ENCODE results near the gene DYNLT2B.
"Not testable (repeated sequence)": the region's sequence is repeated elsewhere in the genome, so short reads cannot be mapped to it uniquely, and the experiment has no call there.

The DYNLT2B gene

DNA sequence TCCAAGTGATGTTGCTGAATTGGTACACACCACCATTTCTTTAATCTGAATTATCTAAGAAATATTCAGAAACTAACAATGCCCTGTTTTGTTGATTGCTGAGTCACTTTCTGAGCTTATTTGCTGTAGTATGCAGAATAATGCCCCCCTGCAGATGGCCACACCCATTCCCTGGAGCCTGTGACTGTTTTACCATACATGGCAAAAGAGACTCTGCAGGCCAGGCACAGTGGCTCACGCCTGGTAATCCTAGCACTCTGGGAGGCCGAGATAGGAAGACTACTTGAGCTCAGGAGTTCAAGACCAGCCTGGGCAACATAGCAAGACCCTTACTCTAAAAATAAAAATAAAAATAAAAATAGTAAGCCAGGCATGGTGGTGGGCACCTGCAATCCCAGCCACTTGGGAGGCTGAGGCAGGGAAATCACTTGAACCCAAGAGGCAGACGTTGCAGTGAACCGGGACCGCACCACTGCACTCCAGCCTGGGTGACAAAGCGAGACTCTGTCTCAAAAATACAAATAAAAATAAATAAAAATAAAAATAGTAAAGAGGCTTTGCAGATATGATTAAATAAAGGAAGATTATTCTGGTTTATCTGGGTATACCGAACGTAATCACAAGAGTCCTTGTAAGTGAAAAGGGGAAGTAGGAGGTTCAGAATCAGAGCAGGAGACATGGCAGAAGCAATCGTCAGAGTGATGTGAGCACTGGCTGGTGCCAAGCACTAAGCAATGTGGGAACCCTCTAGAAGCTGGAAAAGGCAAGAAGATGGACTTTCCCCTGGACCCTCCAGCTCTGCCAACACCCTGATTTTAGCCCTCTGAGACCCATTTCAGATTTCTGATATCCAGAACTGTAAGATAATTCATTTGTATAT, 49.5 kb downstream of the DYNLT2B start:
- no peak for DNase-seq

DNA sequence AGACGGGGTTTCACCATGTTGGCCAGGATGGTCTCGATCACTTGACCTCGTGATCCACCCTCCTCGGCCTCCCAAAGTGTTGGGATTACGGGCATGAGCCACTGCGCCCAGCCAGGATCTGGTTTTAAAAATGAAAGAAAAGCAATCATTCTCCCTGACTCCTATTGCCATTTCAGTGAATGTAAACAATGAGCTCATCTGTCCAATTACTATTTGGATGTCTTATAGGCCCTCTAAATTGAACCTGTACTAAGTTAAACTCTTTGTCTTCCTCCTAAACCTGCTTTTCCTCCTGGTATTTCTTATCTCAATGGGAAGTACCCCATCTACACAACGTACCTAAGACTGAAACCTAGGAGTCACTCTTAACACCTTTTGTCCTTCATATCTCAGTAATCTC, 54.2 kb downstream of the DYNLT2B start:
- no peak for DNase-seq

DNA sequence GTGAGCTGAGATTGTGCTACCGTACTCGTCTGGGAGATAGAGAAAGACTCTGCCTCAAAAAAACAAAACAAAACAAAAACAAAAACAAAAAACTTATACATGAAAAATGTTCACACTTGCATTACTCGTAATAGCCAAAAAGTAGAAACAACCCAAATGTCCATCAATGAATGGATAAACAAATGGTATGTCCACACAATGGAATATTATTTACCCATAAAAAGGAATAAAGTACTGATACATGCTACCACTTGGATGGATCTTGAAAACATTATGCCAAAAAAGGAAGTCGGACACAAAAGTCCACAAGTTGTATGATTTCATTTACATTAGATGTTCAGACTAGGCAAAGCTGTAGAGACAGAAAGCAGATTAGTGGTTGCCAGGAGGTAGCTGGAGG, 57.3 kb downstream of the DYNLT2B start:
- no peak for DNase-seq

DNA sequence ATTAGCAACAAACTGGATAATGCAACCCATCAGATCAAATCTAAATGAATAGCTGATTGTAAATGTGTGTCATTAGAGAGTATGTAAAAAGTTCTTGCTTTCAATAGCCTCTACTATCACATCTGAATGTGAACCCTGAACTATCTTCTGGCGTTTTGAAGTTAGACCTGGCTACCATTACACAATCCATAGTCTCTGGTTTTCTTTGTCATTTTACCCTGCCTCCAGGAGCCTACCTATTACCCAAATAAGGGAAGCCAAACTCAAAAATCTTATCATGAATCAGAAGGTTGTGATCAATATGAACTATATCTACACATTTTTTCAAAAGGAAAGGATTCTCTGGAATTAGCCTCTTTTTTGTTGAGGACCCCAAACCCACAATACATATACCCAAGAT, 62.3 kb downstream of the DYNLT2B start:
- DNase-seq: no peak

DNA sequence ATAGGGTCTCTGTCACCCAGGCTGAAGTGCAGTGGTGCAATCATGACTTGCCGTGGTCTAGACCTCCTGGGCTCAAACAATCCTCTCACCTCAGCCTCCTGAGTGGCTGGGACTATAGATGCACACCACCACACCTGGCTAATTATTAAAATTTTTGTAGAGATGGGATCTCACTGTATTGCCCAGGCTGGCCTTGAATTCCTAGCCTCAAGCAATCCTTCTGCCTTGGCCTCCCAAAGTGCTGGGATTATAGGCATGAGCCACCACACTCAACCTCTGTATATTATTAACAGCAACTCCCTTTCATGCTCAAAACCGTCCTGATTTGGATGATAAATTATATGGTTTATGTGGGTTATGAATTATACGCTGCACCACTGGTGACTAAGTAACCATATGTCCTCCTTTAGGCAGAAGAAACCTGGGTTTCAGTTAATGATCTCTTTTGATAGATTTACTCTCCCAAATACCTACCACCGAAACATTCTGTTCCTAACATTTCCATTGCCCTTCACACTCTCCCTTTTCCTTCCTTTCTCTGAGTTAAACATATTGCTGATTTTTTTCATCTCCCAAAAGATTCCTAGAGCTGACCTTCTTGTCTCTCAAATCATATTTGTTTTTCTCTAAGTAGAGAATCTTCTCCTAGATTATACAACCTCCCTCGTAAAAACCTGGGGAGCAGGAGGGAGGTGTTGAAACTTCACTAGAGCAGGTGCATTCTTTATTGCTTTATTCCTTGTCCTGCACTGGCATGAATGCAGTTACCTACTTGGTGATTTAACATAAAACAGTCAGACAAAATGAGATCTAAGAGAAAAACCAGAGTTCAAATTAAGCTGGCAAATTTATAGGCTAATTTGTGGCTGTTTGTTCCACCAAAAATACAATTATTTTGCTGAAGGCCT, 63.4 kb downstream of the DYNLT2B start:
- no peak for DNase-seq

DNA sequence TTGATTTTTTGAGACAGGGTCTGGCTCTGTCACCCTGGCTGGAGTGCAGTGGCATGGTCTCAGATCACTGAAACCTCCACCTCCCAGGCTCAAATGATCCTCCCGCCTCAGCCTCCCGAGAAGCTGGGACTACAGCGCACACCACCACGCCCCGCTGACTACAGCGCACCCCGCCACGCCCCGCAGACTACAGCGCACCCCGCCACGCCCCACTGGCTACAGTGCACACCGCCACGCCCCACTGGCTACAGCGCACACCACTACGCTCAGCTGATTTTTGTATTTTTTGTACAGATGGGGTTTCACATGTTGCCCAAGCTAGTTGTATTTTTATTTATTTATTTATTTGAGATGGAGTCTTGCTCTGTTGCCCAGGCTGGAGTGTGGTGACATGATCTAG, 66.1 kb downstream of the DYNLT2B start:
- no peak for DNase-seq

DNA sequence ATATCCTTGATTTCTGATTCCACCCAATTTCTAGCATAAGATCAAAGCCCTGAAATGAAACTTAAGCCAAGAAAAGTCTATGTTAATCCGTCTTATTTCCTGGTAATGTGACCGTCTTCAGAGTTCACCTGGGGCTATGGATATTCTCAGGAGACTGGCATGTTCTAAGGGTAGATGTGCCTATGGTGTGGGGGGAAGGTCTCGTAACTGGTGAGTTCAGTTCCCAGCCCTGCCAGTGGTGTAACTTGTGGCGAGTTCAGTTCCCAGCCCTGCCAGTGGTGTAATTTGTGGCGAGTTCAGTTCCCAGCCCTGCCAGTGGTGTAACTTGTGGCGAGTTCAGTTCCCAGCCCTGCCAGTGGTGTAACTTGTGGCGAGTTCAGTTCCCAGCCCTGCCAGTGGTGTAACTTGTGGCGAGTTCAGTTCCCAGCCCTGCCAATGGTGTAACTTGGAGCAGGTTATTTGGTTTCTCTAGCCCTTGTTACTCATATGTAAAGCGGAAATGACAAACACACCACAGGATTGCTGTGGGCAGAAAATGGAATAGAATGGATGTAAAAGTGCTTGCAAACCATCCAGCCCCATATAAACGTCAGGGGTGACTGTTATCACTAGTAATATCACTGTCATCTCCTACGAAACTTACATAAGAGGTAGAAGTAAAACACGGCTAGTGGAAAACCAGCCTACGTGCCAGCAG, 71.3 kb downstream of the DYNLT2B start:
- no peak for DNase-seq

DNA sequence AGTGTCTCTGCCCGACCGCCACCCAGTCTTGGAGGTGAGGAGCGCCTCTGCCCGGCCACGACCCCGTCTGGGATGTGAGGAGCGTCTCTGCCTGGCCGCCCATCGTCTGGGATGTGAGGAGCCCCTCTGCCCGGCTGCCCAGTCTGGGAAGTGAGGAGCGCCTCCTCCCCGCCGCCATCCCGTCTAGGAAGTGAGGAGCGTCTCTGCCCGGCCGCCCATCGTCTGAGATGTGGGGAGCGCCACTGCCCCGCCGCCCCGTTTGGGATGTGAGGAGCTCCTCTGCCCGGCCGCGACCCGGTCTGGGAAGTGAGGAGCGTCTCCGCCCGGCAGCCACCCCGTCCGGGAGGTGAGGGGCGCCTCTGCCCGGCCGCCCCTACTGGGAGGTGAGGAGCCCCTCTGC, 73.9 kb downstream of the DYNLT2B start:
- not testable (repeated sequence) for DNase-seq

DNA sequence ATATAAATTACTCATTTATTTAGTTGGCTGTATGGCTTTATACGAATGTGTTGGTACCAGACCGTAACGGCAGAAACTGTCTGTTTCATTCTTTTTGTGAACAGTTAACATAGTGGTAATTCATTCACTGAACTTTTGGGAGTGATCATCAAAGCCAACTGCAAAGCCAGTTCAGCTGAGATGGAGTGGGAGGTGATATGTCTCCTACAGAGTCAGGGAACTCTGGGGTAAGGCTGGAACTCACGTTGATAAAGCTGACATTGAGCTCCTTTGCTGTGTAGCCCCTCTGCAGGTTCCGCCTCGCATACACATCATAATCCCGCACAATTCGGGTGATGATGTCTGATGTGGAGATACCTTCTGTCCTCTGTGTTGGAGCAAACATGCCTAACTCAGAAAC, 76.3 kb downstream of the DYNLT2B start:
- DNase-seq: no peak
